SK-N-MC (cell line): ENCODE results near the gene IL1RAPL1.
"Not testable (repeated sequence)": the region's sequence is repeated elsewhere in the genome, so short reads cannot be mapped to it uniquely, and the experiment has no call there.

ENCODE experiments used
- DNase-seq: peaks from one replicate; pipeline ENCODE4 v3.0.0-alpha.2; 2011; ENCODE audit warnings: low read depth, low spot score
- H3K27ac ChIP-seq: fragments of 200-600 bp; sonication (generic); 2 replicates; pipeline ENCODE4 v1.5.1; 2016; ENCODE audit warnings: mixed run types
- H3K36me3 ChIP-seq: fragments of 200-600 bp; sonication (generic); 2 replicates; pipeline ENCODE4 v1.6.1; 2017; ENCODE audit warnings: antibody characterized with exemption, low read length, mixed read lengths; ENCODE audit not compliant: insufficient read depth
- H3K4me3 ChIP-seq: fragments of 200-600 bp; sonication (generic); 2 replicates; pipeline ENCODE4 v1.5.1; 2016
- H3K9ac ChIP-seq: fragments of 200-600 bp; sonication (generic); 2 replicates; pipeline ENCODE4 v1.8.0; 2017; ENCODE audit warnings: mixed run types, mixed read lengths; ENCODE audit not compliant: insufficient read length
- H3K9me3 ChIP-seq: fragments of 200-600 bp; sonication (generic); 2 replicates; pipeline ENCODE4 v1.6.1; 2017; ENCODE audit warnings: low read depth, mild to moderate bottlenecking, antibody characterized with exemption, low read length, moderate library complexity, mixed read lengths
- EZH2 ChIP-seq: fragments of 200-600 bp; sonication (generic); IDR thresholded peaks from one replicate; pipeline ENCODE4 v1.6.1; 2017; ENCODE audit warnings: antibody characterized with exemption
- FOXP2 ChIP-seq: optimal IDR thresholded peaks from 2 replicates; pipeline ENCODE3; 2011; ENCODE audit warnings: mild to moderate bottlenecking, moderate library complexity; ENCODE audit not compliant: insufficient read depth; ENCODE audit errors: extremely low read length, control extremely low read depth
- POLR2AphosphoS5 ChIP-seq: IDR thresholded peaks from 2 replicates; pipeline ENCODE4 v1.6.1; 2012; ENCODE audit warnings: mild to moderate bottlenecking, low read depth, low read length, borderline replicate concordance

The IL1RAPL1 gene

GRCh38 chrX:28773807-28774206 lies 186.6 kb downstream of the IL1RAPL1 start:
- no peak for TF ChIP-seq POLR2AphosphoS5
- TF ChIP-seq EZH2 = no peak
- TF ChIP-seq FOXP2 = no peak
- Histone ChIP-seq H3K36me3 (no peaks in the 10 kb centered on the region), H3K27ac (no peak overlapping the region), H3K4me3 (no peak overlapping the region), H3K9ac (no peak overlapping the region), H3K9me3 (no peaks in the 10 kb centered on the region)
- no peak for DNase-seq

- Histone ChIP-seq H3K27ac (no peak overlapping the region), H3K36me3 (no peaks in the 10 kb centered on the region), H3K4me3 (no peak overlapping the region), H3K9ac (no peak overlapping the region), H3K9me3 (no peaks in the 10 kb centered on the region)
- DNase-seq = no peak
- TF ChIP-seq EZH2 = no peak
- no peak for TF ChIP-seq FOXP2
- TF ChIP-seq POLR2AphosphoS5 = no peak
Observed at GRCh38 chrX:28787206-28787605, 200.0 kb downstream of the IL1RAPL1 start.

GRCh38 chrX:28800671-28801070 lies 213.4 kb downstream of the IL1RAPL1 start:
- H3K4me3 ChIP-seq, H3K9ac ChIP-seq, H3K27ac ChIP-seq, DNase-seq, H3K36me3 ChIP-seq, H3K9me3 ChIP-seq: not testable (repeated sequence)

GRCh38 chrX:28802625-28803024 lies 215.4 kb downstream of the IL1RAPL1 start:
- Histone ChIP-seq H3K27ac (no peak overlapping the region), H3K9ac (no peak overlapping the region), H3K4me3 (no peak overlapping the region), H3K9me3 (no peaks in the 10 kb centered on the region), H3K36me3 (no peaks in the 10 kb centered on the region)
- TF ChIP-seq POLR2AphosphoS5 (no peak), EZH2 (no peak), FOXP2 (no peak)
- no peak for DNase-seq

- H3K9me3 ChIP-seq = no peaks in the 10 kb centered on the region
- H3K9ac ChIP-seq = no peak overlapping the region
- TF ChIP-seq POLR2AphosphoS5 = no peak
- no peak for TF ChIP-seq EZH2
- TF ChIP-seq FOXP2 = no peak
- no peak overlapping the region for H3K4me3 ChIP-seq
- no peak for DNase-seq
- no peak overlapping the region for H3K27ac ChIP-seq
- H3K36me3 ChIP-seq = no peaks in the 10 kb centered on the region
Observed at GRCh38 chrX:28835991-28836390, 248.7 kb downstream of the IL1RAPL1 start.

GRCh38 chrX:28843817-28844216 lies 256.6 kb downstream of the IL1RAPL1 start:
- H3K9ac ChIP-seq = no peak overlapping the region
- no peak for DNase-seq
- no peaks in the 10 kb centered on the region for H3K36me3 ChIP-seq
- TF ChIP-seq FOXP2 (no peak), POLR2AphosphoS5 (no peak), EZH2 (no peak)
- H3K27ac ChIP-seq = no peak overlapping the region
- H3K9me3 ChIP-seq = no peaks in the 10 kb centered on the region
- H3K4me3 ChIP-seq = no peak overlapping the region

GRCh38 chrX:28847423-28847822 lies 260.2 kb downstream of the IL1RAPL1 start:
- no peaks in the 10 kb centered on the region for H3K9me3 ChIP-seq
- no peak overlapping the region for H3K9ac ChIP-seq
- DNase-seq = no peak

GRCh38 chrX:28848707-28849106 lies 261.5 kb downstream of the IL1RAPL1 start:
- Histone ChIP-seq H3K36me3 (no peaks in the 10 kb centered on the region), H3K27ac (no peak overlapping the region), H3K4me3 (no peak overlapping the region), H3K9ac (no peak overlapping the region), H3K9me3 (no peaks in the 10 kb centered on the region)
- TF ChIP-seq EZH2 (no peak), POLR2AphosphoS5 (no peak), FOXP2 (no peak)
- DNase-seq = no peak

More at GRCh38 chrX:28847423-28847822, 260.2 kb downstream of the IL1RAPL1 start:
- TF ChIP-seq POLR2AphosphoS5 = no peak
- TF ChIP-seq EZH2 = no peak
- no peak for TF ChIP-seq FOXP2
- H3K27ac ChIP-seq = no peak overlapping the region
- H3K4me3 ChIP-seq = no peak overlapping the region
- no peaks in the 10 kb centered on the region for H3K36me3 ChIP-seq

GRCh38 chrX:28850955-28851354 lies 263.7 kb downstream of the IL1RAPL1 start:
- Histone ChIP-seq H3K27ac (no peak overlapping the region), H3K4me3 (no peak overlapping the region), H3K9me3 (no peaks in the 10 kb centered on the region), H3K36me3 (no peaks in the 10 kb centered on the region), H3K9ac (no peak overlapping the region)
- TF ChIP-seq FOXP2 (no peak), POLR2AphosphoS5 (no peak), EZH2 (no peak)
- DNase-seq = no peak

- DNase-seq = no peak
- H3K4me3 ChIP-seq = no peak overlapping the region
- no peaks in the 10 kb centered on the region for H3K9me3 ChIP-seq
- H3K36me3 ChIP-seq = no peaks in the 10 kb centered on the region
- TF ChIP-seq FOXP2 = no peak
- TF ChIP-seq POLR2AphosphoS5 = no peak
- TF ChIP-seq EZH2 = no peak
- H3K27ac ChIP-seq = no peak overlapping the region
- H3K9ac ChIP-seq = no peak overlapping the region
Observed at GRCh38 chrX:28851871-28852270, 264.6 kb downstream of the IL1RAPL1 start.
